ENCODE measurements around the gene DEPDC5. TPM values are rescaled to one million over a fixed set of nuclear protein-coding genes. Genes with fewer than 3 reads are reported as not detected.

Gene DEPDC5
- total and polyA plus RNA-seq, 2 donors: 9.3 to 33.1 TPM

- WGBS: 91% methylated on average over 5 of the region's 5 CpGs
- H3K4me3 ChIP-seq (ENCODE audit: low read depth, low read length): no peak overlapping the region
- H3K4me1 ChIP-seq (ENCODE audit: insufficient read depth): no peaks in the 10 kb centered on the region
- no peak overlapping the region for H3K27ac ChIP-seq (ENCODE audit: low read depth)
- no peak for DNase-seq (ENCODE audit: extremely low spot score)
- peaks cover 4% of the 10 kb centered on the region for H3K36me3 ChIP-seq (ENCODE audit: insufficient read depth)
Measured at GRCh38 chr22:31906569-31906968, 152.8 kb downstream of the DEPDC5 start.

GRCh38 chr22:31909977-31910376, 156.2 kb downstream of the DEPDC5 start:
- H3K27ac ChIP-seq (ENCODE audit: low read depth): no peak overlapping the region
- no peak overlapping the region for H3K4me3 ChIP-seq (ENCODE audit: low read depth, low read length)
- no peaks in the 10 kb centered on the region for H3K4me1 ChIP-seq (ENCODE audit: insufficient read depth)
- peaks cover 2% of the 10 kb centered on the region for H3K36me3 ChIP-seq (ENCODE audit: insufficient read depth)
- 86% methylated on average over 5 of the region's 5 CpGs for WGBS
- no peak for DNase-seq (ENCODE audit: extremely low spot score)

GRCh38 chr22:31911565-31912406, 158.0 kb downstream of the DEPDC5 start:
- H3K36me3 ChIP-seq (ENCODE audit: insufficient read depth): no peaks in the 10 kb centered on the region
- no peak overlapping the region for H3K27ac ChIP-seq (ENCODE audit: low read depth)
- H3K4me3 ChIP-seq (ENCODE audit: low read depth, low read length): no peak overlapping the region
- no peaks in the 10 kb centered on the region for H3K4me1 ChIP-seq (ENCODE audit: insufficient read depth)
- DNase-seq (ENCODE audit: extremely low spot score): no peak
- 89% methylated on average over 7 of the region's 7 CpGs for whole genome bisulfite sequencing

- no peaks in the 10 kb centered on the region for H3K4me1 ChIP-seq (ENCODE audit: insufficient read depth)
- no peak for DNase-seq (ENCODE audit: extremely low spot score)
- WGBS: 71% methylated on average over 1 of the region's 1 CpG
- no peak overlapping the region for H3K4me3 ChIP-seq (ENCODE audit: low read depth, low read length)
- H3K27ac ChIP-seq (ENCODE audit: low read depth): no peak overlapping the region
- no peaks in the 10 kb centered on the region for H3K36me3 ChIP-seq (ENCODE audit: insufficient read depth)
Measured at GRCh38 chr22:31912407-31912743, 158.6 kb downstream of the DEPDC5 start.

GRCh38 chr22:31915586-31915985, 161.8 kb downstream of the DEPDC5 start:
- WGBS: 90% methylated on average over 10 of the region's 10 CpGs
- DNase-seq (ENCODE audit: extremely low spot score): no peak
- Histone ChIP-seq H3K4me3 (ENCODE audit: low read depth, low read length) (no peak overlapping the region), H3K4me1 (ENCODE audit: insufficient read depth) (no peaks in the 10 kb centered on the region), H3K36me3 (ENCODE audit: insufficient read depth) (no peaks in the 10 kb centered on the region), H3K27ac (ENCODE audit: low read depth) (no peak overlapping the region)

- H3K4me1 ChIP-seq (ENCODE audit: insufficient read depth): no peaks in the 10 kb centered on the region
- no peak for DNase-seq (ENCODE audit: extremely low spot score)
- H3K4me3 ChIP-seq (ENCODE audit: low read depth, low read length): no peak overlapping the region
- no peaks in the 10 kb centered on the region for H3K36me3 ChIP-seq (ENCODE audit: insufficient read depth)
- H3K27ac ChIP-seq (ENCODE audit: low read depth): no peak overlapping the region
- WGBS: 74% methylated on average over 17 of the region's 17 CpGs
Measured at GRCh38 chr22:31917227-31917921, 163.6 kb downstream of the DEPDC5 start.

GRCh38 chr22:31919730-31920129, 165.9 kb downstream of the DEPDC5 start:
- WGBS: 84% methylated on average over 3 of the region's 3 CpGs

GRCh38 chr22:31920306-31920705, 166.5 kb downstream of the DEPDC5 start:
- H3K27ac ChIP-seq (ENCODE audit: low read depth): no peak overlapping the region
- H3K4me1 ChIP-seq (ENCODE audit: insufficient read depth): no peaks in the 10 kb centered on the region
- no peaks in the 10 kb centered on the region for H3K36me3 ChIP-seq (ENCODE audit: insufficient read depth)
- DNase-seq (ENCODE audit: extremely low spot score): no peak
- no peak overlapping the region for H3K4me3 ChIP-seq (ENCODE audit: low read depth, low read length)
- WGBS: 93% methylated on average over 3 of the region's 3 CpGs

More at GRCh38 chr22:31919730-31920129, 165.9 kb downstream of the DEPDC5 start:
- Histone ChIP-seq H3K27ac (ENCODE audit: low read depth) (no peak overlapping the region), H3K4me1 (ENCODE audit: insufficient read depth) (no peaks in the 10 kb centered on the region), H3K4me3 (ENCODE audit: low read depth, low read length) (no peak overlapping the region), H3K36me3 (ENCODE audit: insufficient read depth) (no peaks in the 10 kb centered on the region)
- no peak for DNase-seq (ENCODE audit: extremely low spot score)

GRCh38 chr22:31921106-31921505, 167.3 kb downstream of the DEPDC5 start:
- WGBS: 89% methylated on average over 3 of the region's 3 CpGs
- DNase-seq (ENCODE audit: extremely low spot score): no peak
- no peaks in the 10 kb centered on the region for H3K4me1 ChIP-seq (ENCODE audit: insufficient read depth)
- no peak overlapping the region for H3K27ac ChIP-seq (ENCODE audit: low read depth)
- no peaks in the 10 kb centered on the region for H3K36me3 ChIP-seq (ENCODE audit: insufficient read depth)
- H3K4me3 ChIP-seq (ENCODE audit: low read depth, low read length): no peak overlapping the region

- Histone ChIP-seq H3K36me3 (ENCODE audit: insufficient read depth) (no peaks in the 10 kb centered on the region), H3K4me3 (ENCODE audit: low read depth, low read length) (no peak overlapping the region), H3K4me1 (ENCODE audit: insufficient read depth) (no peaks in the 10 kb centered on the region), H3K27ac (ENCODE audit: low read depth) (no peak overlapping the region)
- WGBS: 83% methylated on average over 6 of the region's 6 CpGs
- no peak for DNase-seq (ENCODE audit: extremely low spot score)
Measured at GRCh38 chr22:31922534-31922933, 168.7 kb downstream of the DEPDC5 start.

- no peak overlapping the region for H3K27ac ChIP-seq (ENCODE audit: low read depth)
- DNase-seq (ENCODE audit: extremely low spot score): no peak
- no peaks in the 10 kb centered on the region for H3K4me1 ChIP-seq (ENCODE audit: insufficient read depth)
- H3K36me3 ChIP-seq (ENCODE audit: insufficient read depth): no peaks in the 10 kb centered on the region
- WGBS: 30% methylated on average over 5 of the region's 5 CpGs
- H3K4me3 ChIP-seq (ENCODE audit: low read depth, low read length): no peak overlapping the region
Measured at GRCh38 chr22:31923136-31923535, 169.3 kb downstream of the DEPDC5 start.

GRCh38 chr22:31923747-31924146, 169.9 kb downstream of the DEPDC5 start:
- no peak for DNase-seq (ENCODE audit: extremely low spot score)
- no peak overlapping the region for H3K4me3 ChIP-seq (ENCODE audit: low read depth, low read length)
- H3K27ac ChIP-seq (ENCODE audit: low read depth): no peak overlapping the region
- H3K36me3 ChIP-seq (ENCODE audit: insufficient read depth): no peaks in the 10 kb centered on the region
- no peaks in the 10 kb centered on the region for H3K4me1 ChIP-seq (ENCODE audit: insufficient read depth)
- 68% methylated on average over 2 of the region's 2 CpGs for WGBS

GRCh38 chr22:31925056-31925455, 171.2 kb downstream of the DEPDC5 start:
- H3K4me3 ChIP-seq (ENCODE audit: low read depth, low read length): no peak overlapping the region
- no peak for DNase-seq (ENCODE audit: extremely low spot score)
- 100% methylated on average over 1 of the region's 1 CpG for WGBS
- no peak overlapping the region for H3K27ac ChIP-seq (ENCODE audit: low read depth)
- H3K4me1 ChIP-seq (ENCODE audit: insufficient read depth): no peaks in the 10 kb centered on the region
- no peaks in the 10 kb centered on the region for H3K36me3 ChIP-seq (ENCODE audit: insufficient read depth)

- DNase-seq (ENCODE audit: extremely low spot score): no peak
- Histone ChIP-seq H3K36me3 (ENCODE audit: insufficient read depth) (no peaks in the 10 kb centered on the region), H3K4me1 (ENCODE audit: insufficient read depth) (no peaks in the 10 kb centered on the region), H3K27ac (ENCODE audit: low read depth) (no peak overlapping the region), H3K4me3 (ENCODE audit: low read depth, low read length) (no peak overlapping the region)
- 75% methylated on average over 1 of the region's 1 CpG for WGBS
Measured at GRCh38 chr22:31926024-31926423, 172.2 kb downstream of the DEPDC5 start.
